ENCODE data around the gene MYL12B. TPM values are rescaled to one million over a fixed set of nuclear protein-coding genes. Genes with fewer than 3 reads are reported as not detected.

Gene MYL12B
- total RNA-seq, 1 donor from 2014 or later = 433 TPM

DNA sequence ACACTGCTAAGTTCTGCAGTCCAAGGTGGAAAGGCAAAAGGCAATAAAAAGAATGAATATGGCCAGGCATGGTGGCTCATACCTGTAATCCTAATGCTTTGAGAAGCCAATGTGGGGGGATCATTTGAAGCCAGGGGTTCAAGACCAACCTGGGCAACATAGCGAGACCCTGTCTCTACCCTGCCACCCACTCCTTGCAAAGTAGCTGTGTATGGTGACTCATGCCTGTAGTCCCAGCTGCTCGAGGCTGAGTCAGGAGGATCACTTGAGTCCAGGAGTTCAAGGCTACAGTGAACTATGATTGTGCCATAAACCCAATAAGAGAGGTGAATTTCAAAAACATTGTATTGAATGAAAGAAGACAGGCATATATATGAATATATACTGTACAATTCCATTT, 2.4 kb downstream of the MYL12B start:
- H3K9me3 Mint-ChIP-seq (ENCODE audit: unreplicated experiment) = no peaks in the 10 kb centered on the region
- Histone ChIP-seq H3K4me1 (ENCODE audit: insufficient read depth, low read length) (peaks cover 48% of the 10 kb centered on the region), H3K27me3 (ENCODE audit: insufficient read depth, low read length) (no peaks in the 10 kb centered on the region), H3K27ac (ENCODE audit: low read depth, low read length) (no peak overlapping the region), H3K9ac (ENCODE audit: low read length) (no peak overlapping the region), H3K36me3 (ENCODE audit: insufficient read depth, low read length) (peaks cover 3% of the 10 kb centered on the region), H3K4me2 (ENCODE audit: low read length) (peak overlapping the region; percentile 85), H3K79me2 (ENCODE audit: insufficient read depth, low read length) (peaks cover 81% of the 10 kb centered on the region), H3K4me3 (ENCODE audit: insufficient read depth, low read depth, low read length) (peak overlapping the region; percentile 21), H2AFZ (ENCODE audit: low read depth, low read length) (no peak overlapping the region), H4K20me1 (ENCODE audit: insufficient read depth, low read length) (peaks cover 68% of the 10 kb centered on the region), H3K9me3 (ENCODE audit: insufficient read depth, low read depth, low read length) (no peaks in the 10 kb centered on the region)
- peak overlapping the region; percentile 83 for H3K4me3 Mint-ChIP-seq (ENCODE audit: unreplicated experiment)
- TF ChIP-seq EZH2 (IDR thresholded peaks at IDR 0.05; ENCODE audit: insufficient read depth, low read length) = no peak
- TF ChIP-seq, protein P1, sequence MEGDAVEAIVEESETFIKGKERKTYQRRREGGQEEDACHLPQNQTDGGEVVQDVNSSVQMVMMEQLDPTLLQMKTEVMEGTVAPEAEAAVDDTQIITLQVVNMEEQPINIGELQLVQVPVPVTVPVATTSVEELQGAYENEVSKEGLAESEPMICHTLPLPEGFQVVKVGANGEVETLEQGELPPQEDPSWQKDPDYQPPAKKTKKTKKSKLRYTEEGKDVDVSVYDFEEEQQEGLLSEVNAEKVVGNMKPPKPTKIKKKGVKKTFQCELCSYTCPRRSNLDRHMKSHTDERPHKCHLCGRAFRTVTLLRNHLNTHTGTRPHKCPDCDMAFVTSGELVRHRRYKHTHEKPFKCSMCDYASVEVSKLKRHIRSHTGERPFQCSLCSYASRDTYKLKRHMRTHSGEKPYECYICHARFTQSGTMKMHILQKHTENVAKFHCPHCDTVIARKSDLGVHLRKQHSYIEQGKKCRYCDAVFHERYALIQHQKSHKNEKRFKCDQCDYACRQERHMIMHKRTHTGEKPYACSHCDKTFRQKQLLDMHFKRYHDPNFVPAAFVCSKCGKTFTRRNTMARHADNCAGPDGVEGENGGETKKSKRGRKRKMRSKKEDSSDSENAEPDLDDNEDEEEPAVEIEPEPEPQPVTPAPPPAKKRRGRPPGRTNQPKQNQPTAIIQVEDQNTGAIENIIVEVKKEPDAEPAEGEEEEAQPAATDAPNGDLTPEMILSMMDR (IDR thresholded peaks at IDR 0.05; ENCODE audit: insufficient read depth, low read depth, low read length) = no peak
- H3K4me1 Mint-ChIP-seq (ENCODE audit: low read depth, unreplicated experiment) = peaks cover 51% of the 10 kb centered on the region
- no peaks in the 10 kb centered on the region for H3K27me3 Mint-ChIP-seq (ENCODE audit: low read depth, unreplicated experiment)
- FAIRE-seq = no peak
- H3K36me3 Mint-ChIP-seq (ENCODE audit: low read depth, unreplicated experiment) = peaks cover 1% of the 10 kb centered on the region
- peak overlapping the region; percentile 56 for H3K27ac Mint-ChIP-seq (ENCODE audit: unreplicated experiment)
- DNase-seq (ENCODE audit: low read depth) = no peak

DNA sequence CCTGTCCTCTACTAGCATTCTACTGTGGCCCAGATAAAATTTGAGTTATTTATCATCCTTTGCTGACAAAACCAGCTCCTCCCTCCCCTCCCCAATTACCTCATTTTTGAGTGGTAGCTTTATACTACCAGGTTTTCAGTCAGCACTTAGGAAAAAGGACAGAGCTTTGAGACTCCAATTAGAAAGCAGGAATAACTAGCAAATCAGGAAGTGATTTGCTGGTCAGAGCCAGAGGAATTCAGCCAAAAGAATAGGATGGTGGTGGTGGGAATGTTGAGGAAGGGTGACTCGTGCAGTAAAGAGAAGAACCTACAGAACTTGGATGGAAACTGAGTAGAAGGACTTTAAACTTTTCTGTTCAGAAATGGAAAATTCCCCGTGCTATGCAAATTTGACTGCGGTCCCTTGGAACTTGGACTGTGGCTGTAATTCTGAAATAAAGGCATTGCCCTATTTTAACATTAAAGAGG, 3.7 kb downstream of the MYL12B start:
- Histone ChIP-seq H3K79me2 (ENCODE audit: insufficient read depth, low read length) (peaks cover 91% of the 10 kb centered on the region), H3K9ac (ENCODE audit: low read length) (no peak overlapping the region), H2AFZ (ENCODE audit: low read depth, low read length) (no peak overlapping the region), H3K9me3 (ENCODE audit: insufficient read depth, low read depth, low read length) (no peaks in the 10 kb centered on the region), H3K27ac (ENCODE audit: low read depth, low read length) (no peak overlapping the region), H3K36me3 (ENCODE audit: insufficient read depth, low read length) (no peaks in the 10 kb centered on the region), H4K20me1 (ENCODE audit: insufficient read depth, low read length) (peaks cover 81% of the 10 kb centered on the region), H3K27me3 (ENCODE audit: insufficient read depth, low read length) (no peaks in the 10 kb centered on the region), H3K4me2 (ENCODE audit: low read length) (peak overlapping the region; percentile 30), H3K4me3 (ENCODE audit: insufficient read depth, low read depth, low read length) (no peak overlapping the region), H3K4me1 (ENCODE audit: insufficient read depth, low read length) (peaks cover 53% of the 10 kb centered on the region)
- FAIRE-seq (no peak), DNase-seq (ENCODE audit: low read depth) (peak; percentile 56)
- Mint-ChIP-seq H3K36me3 (ENCODE audit: low read depth, unreplicated experiment) (peaks cover 1% of the 10 kb centered on the region), H3K27me3 (ENCODE audit: low read depth, unreplicated experiment) (no peaks in the 10 kb centered on the region), H3K27ac (ENCODE audit: unreplicated experiment) (peak overlapping the region; percentile 75), H3K4me3 (ENCODE audit: unreplicated experiment) (peak overlapping the region; percentile 74), H3K9me3 (ENCODE audit: unreplicated experiment) (no peaks in the 10 kb centered on the region), H3K4me1 (ENCODE audit: low read depth, unreplicated experiment) (peaks cover 57% of the 10 kb centered on the region)
- TF ChIP-seq, protein P1 (IDR thresholded peaks at IDR 0.05; ENCODE audit: insufficient read depth, low read depth, low read length) = no peak
- TF ChIP-seq EZH2 (IDR thresholded peaks at IDR 0.05; ENCODE audit: insufficient read depth, low read length) = no peak

DNA sequence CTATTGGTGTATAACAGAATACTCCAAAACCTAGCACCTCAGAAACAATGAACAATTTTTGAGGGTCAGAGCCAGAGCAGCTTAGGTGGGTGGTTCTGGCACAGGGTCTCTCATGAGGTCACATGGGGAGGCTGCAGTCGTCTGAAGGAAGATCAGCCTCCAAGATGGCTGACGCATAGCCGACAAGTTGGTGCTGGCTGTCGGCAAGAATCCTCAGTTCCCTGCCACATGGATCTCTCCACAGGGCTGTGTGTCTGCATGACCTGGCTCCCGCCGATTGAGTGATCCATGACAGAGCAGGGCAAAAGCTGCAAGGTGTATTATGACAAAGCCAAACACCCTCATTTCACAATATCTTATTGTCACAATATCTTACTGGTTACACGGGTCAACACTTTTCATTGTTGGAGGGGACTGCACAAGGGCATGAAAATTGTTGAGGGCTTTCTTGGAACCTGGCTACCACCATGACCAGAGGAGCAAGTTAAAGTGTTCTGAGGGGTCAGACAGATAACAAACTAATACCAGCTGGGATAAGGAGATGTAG, 4.2 kb downstream of the MYL12B start:
- H3K27ac Mint-ChIP-seq (ENCODE audit: unreplicated experiment) = peak overlapping the region; percentile 75
- H3K9me3 Mint-ChIP-seq (ENCODE audit: unreplicated experiment) = no peaks in the 10 kb centered on the region
- TF ChIP-seq EZH2 (IDR thresholded peaks at IDR 0.05; ENCODE audit: insufficient read depth, low read length) = no peak
- TF ChIP-seq, protein P1 (IDR thresholded peaks at IDR 0.05; ENCODE audit: insufficient read depth, low read depth, low read length) = no peak
- Histone ChIP-seq H3K9ac (ENCODE audit: low read length) (no peak overlapping the region), H3K4me1 (ENCODE audit: insufficient read depth, low read length) (peaks cover 47% of the 10 kb centered on the region), H2AFZ (ENCODE audit: low read depth, low read length) (no peak overlapping the region), H3K4me3 (ENCODE audit: insufficient read depth, low read depth, low read length) (no peak overlapping the region), H3K9me3 (ENCODE audit: insufficient read depth, low read depth, low read length) (no peaks in the 10 kb centered on the region), H3K4me2 (ENCODE audit: low read length) (peak overlapping the region; percentile 30), H3K27me3 (ENCODE audit: insufficient read depth, low read length) (no peaks in the 10 kb centered on the region), H4K20me1 (ENCODE audit: insufficient read depth, low read length) (peaks cover 86% of the 10 kb centered on the region), H3K36me3 (ENCODE audit: insufficient read depth, low read length) (no peaks in the 10 kb centered on the region), H3K27ac (ENCODE audit: low read depth, low read length) (no peak overlapping the region), H3K79me2 (ENCODE audit: insufficient read depth, low read length) (peaks cover 97% of the 10 kb centered on the region)
- H3K4me1 Mint-ChIP-seq (ENCODE audit: low read depth, unreplicated experiment) = peaks cover 54% of the 10 kb centered on the region
- H3K4me3 Mint-ChIP-seq (ENCODE audit: unreplicated experiment) = peak overlapping the region; percentile 41
- no peak for DNase-seq (ENCODE audit: low read depth)
- no peak for FAIRE-seq
- H3K27me3 Mint-ChIP-seq (ENCODE audit: low read depth, unreplicated experiment) = no peaks in the 10 kb centered on the region
- peaks cover 1% of the 10 kb centered on the region for H3K36me3 Mint-ChIP-seq (ENCODE audit: low read depth, unreplicated experiment)

Data from astrocyte (in vitro differentiated cells and primary cell).